Muscle of arm (tissue), 12 donors: Measurements from ENCODE around the gene STARD5. TPM values are rescaled to one million over a fixed set of nuclear protein-coding genes. Genes with fewer than 3 reads are reported as not detected.
"Not testable (repeated sequence)": the region's sequence is repeated elsewhere in the genome, so short reads cannot be mapped to it uniquely, and the experiment has no call there.

ENCODE experiments used
- DNase-seq: peaks from one replicate; pipeline ENCODE4 v3.0.0-alpha.2; 2013
- polyA plus RNA-seq, 12 donors: library from polyadenylated mRNA; unstranded; fragments of 120-200 nt; gene quantifications; one replicate each; pipeline ENCODE4 v1.2.1, GENCODE V29; 2013; ENCODE audit not compliant: insufficient read length in 12 of 12

Gene STARD5
- polyA plus RNA-seq, 12 donors = 2.0 to 15.8 (median 4.5) TPM; not detected in 1

DNA sequence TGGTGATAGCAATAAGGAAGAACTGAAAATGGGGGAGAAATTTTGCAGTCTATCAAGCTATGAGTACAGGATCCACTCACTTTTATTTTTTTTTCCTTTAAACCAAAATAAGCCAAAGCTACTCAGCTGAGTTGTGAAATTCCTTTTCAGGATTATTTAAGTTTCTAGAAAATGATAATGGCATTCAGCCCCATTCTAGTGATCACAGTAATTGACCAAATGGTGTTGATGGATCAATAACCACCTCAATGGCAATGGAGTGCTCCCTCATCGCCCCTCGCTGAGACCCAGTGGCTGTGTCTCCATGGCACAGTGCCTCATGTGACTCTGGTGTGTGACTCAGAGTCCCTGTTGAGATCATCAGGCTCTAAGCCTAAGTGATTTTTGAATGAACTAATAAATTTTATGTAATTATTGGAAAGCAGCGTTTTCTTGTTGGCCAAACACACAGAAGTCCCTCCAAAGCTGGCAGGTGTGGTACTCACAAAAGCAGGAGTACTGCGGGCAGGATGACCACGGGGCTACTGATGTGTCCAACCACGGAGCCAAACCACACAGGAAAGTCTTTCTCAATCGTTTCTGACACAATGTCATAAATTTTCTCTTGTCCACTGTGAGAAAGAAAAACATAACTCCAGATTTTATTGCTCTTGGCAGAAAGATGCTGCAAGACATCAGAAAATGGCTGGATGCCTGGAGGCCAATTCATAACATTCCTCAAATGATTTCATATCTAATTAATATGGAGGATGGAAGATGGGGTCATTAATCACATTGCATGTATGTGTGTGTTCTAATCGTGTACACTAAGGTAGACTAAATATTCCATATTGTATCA is 14.4 kb upstream of the STARD5 start:
- peak; percentile 68 for DNase-seq

DNA sequence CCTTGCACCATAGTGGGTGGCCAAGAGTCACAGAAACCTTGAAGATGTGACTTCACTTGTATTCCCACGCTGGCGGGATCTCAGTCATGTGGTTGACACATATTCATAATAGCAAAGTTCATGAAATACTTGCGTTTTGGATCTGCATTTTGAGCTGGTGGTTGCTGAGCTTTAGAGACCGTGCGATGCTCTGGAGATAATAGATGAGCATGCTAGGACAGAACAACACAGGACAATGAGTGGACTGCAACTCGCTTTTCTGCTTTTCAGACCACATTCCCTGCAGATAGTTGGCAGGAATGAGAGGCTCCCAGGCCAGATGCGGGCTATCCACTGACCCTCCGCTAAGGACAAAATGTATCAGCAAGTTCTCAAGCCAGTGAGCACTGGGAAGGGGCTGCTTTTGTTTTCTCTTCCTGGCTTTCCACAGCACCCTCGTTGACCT is 13.8 kb upstream of the STARD5 start:
- DNase-seq = peak; percentile 39

DNA sequence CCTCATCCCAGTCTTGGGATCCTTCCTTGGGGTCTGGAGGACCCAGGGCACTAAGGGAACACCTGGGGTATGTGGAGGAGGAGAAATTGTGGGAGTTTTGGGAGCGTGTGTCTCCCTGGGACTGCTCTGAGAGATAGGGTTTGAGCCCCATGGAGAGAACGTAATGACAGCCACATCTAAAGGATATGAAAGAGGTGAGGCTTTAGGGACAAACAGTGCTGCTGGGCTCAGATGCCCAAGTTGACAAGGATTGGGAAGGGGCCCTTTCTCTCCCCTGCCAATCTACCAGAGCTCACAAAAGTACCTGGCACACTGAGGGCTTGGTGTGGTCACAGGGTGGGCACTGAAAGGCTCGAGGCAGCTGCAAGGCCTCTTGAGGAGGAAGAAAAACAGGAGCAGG is 13.3 kb upstream of the STARD5 start:
- no peak for DNase-seq

DNA sequence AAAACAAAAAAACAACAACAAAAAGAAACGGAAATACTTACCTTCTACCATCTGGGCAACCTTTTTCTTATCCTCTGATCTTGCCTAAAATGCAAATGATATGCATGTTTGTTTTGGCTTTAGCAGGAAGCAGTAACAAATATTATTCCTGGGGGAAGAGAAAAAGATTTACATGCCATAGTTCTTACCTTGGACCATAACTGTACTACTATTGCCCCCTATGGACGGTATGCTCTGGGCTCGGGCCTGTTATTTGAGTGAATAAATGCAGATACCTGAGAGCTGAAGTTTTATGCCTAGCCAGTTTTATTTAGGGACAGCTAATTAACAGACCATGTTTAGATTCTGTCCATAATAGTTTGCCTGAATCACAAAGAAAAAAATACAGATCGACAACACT is 12.6 kb upstream of the STARD5 start:
- no peak for DNase-seq

DNA sequence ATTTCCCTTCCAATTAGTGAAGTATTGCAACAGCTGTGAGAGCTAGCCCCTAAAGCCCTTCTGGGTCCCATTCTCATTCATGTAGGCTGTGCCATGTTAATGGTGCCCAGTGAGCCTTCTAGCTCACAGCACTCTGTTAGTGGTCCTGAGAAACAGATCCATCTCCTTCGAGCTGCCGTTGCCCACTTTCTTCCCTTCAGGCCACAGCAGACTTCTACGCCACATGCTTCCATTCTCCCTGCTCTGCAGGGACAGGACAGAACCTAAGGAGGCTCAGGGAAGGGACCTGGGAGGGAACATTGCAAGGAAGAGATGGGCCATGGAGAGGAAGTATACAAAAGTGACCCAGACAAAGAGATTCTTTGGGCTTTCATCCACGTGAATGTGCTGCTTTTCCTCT is 11.7 kb upstream of the STARD5 start:
- DNase-seq = no peak

DNA sequence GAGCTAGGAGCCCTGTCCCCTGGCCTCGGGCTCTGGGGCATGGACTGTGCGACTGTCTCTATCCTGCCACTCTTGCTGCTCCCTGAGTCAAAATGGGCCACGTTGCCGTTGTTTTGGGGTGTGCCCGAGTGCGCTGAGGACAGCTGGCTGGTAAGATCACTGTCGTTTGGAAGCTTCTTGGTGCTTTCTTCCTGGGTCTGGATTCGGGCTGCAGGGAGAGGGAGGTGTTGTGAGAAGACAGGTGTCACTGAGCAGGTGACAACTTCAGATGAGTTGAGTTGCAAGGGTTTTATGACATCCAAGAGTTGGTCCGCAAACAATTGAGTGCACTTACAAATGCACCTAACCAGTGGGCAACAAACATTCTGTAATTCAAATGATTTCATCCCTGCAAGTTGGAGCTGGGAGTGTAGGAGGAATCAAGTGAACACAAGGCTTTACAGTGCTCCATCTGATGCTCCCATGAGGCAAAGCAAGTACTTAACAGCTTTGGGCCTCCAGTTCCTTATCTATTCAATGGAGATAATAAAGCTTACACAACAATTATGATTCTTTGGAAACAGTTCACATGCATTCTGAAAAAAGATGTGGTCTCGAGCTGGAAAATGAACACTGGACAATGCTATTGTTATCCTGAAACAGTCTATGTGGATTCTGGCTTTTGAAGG is 11.0 kb upstream of the STARD5 start:
- no peak for DNase-seq

DNA sequence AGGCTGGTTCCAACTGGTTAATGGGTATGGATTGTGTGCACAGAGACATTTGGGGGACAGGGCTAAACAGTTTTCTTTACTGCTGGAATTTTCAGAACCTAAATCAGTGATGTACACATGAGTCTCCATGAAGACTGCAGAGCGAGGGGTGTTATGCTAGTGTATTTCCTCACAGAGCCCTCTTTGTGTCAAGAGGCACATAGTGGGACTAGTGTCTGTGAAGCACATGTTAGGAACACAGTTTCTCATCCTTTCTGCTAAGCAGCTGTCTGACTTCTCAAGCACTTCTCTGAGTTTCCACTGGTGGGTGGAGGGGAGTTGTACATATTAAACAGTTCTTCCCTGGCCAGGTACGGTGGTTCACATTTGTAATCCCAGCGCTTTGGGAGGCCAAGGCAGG is 9.4 kb upstream of the STARD5 start:
- DNase-seq = no peak

DNA sequence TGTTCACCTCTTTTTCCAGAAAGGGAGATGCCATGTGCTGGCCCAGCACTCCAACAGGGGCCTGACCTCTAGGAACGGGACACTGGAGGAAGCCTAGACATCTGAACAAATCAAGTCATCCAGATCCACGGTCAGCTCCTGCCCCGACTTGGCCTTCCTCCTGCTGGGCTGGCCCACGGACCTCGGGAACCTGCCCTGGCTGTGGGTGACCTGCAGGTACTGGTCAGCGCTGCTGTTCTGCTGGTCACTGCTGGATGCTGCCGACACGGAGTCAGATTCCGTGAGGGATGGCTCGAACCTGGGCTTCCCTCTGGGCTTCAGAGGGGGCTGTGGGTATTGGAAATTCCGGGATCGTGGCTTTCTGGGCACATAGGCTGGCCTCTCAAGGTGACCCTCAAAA is 8.4 kb upstream of the STARD5 start:
- no peak for DNase-seq

DNA sequence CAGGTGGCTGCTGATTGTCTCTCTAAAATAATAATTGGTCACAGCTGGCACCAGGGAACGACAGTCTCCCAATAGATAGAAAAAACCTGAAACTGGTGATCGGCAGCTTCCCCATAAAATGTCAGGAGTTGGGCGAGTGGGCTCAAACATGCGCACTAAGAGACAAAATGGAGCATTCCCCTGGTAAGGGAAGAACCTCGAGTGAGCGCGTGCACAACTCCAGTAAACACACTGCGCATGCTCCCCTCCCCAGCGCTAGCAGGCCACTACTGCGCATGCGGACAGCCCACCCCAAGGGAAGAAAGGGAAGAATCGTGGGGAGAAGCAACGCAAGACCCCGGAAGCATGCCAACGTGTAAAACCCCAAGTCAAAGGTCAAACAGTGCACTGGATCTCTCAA is 7.7 kb upstream of the STARD5 start:
- no peak for DNase-seq

DNA sequence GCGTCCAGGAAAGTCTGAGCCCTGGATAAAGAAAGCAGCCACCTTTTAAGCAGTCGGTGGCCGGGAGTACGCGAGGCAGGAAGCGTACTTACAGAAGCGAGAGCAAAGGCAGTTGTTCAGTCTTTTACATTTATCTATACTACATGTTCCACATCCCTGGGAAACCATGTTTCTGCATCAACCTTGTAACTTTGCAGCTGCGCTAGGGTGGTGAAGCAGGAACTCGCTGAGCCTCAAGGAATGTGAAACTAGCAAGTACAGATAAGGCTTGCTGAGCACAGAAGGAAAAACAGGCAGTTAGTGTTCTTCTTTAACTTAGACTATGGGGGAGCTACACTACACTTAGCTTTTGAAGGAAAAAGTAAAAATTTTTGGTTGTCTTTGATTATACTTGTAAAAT is 7.2 kb upstream of the STARD5 start:
- not testable (repeated sequence) for DNase-seq

DNA sequence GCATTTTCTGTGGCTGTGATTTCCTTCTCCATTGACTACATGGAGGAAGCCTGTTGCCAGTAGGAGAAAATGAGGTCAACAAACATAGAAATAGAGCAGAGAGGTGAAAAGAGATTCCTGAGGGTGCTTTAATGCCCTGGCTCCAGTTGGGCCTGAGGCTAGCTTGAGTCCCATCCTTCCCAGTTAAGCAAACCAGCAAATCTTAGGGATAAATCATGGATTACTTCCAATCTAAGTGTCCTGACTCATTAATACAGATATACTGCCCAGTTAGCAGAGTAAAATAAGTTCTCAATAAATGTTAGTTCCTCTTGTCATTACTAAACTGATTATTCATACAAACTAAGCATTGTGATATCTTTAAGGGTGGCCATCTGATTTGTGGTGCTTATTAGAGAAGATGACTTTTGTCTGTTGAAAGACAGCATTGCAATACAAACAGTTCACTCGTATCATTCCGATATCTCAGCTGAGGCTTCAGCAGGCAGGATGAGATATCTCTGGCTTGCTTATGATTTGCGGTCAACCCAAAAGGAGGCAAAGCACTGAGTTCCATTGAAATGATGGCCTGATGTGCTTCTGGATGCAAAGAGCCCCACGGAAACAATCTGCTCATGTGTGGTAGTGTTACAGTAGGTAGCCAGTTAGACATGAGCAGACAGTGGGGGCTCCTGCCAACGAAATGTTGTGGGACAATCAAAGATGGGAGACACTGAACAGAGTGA is 6.6 kb upstream of the STARD5 start:
- no peak for DNase-seq

DNA sequence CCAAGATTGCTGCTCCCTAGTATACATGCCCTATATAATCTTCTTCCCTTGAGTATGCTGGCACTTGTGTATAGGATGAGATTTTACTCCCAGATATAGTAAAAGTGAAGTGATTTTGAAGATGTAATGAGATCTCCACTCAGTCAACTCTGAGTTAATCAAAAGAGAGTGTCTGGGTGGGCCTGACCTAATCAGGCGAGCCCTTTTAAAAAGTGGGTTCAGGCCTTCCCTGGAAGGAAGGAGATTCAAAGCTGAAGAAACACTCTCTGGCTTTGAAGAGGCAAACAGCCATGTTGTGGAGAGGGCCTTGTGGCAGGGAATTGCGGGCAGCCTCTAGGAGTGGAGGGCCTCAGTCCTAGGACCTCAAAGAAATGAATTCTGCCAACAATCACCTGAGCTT is 5.5 kb upstream of the STARD5 start:
- DNase-seq = no peak

DNA sequence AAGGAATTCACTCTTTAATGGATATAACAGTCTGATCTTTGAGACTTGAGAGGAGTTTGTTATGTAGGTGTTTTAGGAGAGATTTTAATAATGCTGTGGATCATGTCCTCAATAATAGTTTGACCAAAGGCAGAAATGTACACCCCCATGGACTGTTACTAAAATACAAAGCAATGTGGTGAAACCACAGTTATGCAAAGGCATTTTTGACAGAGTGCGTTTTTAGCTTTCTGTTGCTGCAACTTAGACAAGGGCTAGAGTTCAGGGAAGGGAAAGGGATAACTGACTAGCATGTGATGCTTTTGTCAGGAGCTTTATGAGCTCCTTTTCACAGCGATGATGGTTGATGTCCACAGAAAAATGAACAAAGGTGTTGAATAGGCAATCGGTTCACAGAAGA is 3.6 kb upstream of the STARD5 start:
- no peak for DNase-seq

DNA sequence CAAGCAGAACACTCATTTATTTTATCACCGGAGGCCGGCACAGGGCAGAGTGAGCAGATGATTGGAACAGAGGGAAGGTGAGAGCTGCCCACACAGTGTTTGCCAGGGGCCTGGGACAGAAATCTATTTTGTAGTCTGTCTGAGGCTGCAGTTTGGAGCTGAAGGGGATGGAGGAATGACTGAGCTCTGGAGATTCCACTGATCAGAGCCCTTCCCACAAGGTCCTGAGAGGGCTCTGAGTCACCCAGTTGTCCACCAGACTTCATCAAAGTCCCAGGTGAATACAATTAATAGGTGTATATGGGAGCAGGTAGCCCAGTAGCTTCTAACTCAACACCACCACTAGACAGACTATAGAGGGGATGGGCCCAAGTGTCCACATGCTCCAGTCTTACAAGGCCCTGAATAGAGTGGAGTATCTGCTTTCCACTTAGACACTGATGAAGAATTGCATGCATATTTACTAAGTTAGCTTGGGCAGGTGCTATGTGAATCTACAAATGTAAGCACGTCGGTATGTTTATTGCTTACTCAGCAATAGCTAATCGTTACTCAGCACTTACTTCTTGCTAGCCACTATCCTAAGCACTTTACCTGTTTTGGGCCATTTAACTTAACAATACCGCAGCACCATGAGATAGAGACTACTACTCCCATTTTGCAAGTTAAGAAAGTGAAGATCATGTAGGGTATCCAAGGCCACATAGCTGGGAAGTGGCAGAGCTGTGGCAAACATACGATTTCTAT is 2.7 kb upstream of the STARD5 start:
- no peak for DNase-seq

DNA sequence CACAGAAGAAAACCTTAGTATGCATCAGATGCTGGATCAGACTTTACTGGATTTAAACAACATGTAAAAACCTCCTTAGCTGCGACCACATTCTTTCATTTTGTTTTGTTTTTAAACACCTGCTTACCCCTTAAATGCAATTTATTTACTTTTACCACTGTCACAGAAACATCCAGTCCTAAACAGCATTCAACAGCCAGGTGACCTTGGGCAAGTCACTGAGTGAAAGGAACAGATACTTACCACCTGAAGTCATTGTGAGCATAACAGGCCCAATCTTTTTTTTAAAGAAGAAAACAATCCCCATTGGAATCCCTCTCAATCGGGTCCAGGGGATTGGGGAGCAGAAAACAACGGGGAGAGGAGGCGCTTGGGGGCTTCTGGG is 390 bp downstream of the STARD5 start:
- no peak for DNase-seq

DNA sequence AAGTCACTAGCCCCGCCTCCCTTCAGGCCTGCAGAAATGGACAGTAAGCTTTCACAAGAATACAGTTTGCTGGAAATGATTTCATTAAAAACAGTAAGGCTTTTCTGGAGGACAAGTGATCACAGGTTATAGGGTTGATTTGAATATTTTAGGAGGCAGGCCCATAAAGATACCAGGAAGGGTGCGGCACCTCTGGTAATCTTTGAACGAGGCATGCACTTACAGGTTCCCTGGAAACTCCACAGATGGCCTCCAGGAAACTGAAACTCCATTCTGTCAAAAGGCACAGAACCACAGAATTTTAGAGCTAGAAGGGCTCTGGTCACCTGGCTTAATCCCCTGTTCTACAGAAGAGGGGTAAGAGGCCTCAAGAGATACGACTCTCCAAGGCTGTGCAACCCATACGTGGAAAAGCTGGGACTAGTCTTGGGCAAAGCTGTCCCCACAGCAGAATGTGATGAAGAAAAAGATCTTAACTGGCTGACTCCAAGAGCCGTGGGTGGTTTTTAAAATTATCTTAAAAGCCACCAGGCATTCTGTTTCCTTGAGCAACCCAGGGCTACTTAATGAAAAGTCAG is 1.2 kb downstream of the STARD5 start:
- no peak for DNase-seq

DNA sequence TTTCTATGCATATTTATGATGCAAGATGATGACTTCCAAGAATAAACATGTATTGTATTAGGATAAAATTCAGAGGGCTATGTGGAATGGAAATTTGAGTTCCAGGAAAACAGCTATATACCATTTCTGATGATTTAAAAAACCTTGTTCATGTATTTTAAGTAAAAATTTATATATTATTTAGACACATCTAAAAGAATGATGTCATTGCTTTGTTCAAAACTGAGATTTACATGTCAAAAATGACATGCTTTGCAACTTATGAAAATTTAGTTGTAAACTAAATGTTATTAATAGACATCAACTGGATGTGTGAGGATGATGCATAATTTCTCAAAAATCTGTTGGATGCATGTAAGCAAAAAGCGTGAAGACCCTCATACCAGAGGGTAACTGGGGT is 2.3 kb downstream of the STARD5 start:
- no peak for DNase-seq

DNA sequence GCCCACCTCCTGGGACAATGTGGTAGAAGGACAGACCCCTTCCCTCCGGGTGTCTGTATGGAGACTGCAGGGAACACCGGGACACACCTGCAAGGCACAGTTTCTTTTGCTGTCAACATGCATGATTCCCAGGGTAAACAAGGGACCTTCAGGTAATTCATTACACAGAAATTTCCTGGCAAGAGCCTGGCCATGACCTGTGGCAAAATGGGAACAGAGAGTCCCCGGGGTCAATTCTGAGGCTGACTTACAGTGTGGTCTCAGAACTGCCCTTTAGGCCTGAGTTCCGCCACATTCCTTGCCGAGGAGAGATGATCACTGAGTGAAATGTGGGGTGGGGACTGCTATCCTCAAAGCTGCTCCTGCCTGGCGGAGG is 6.3 kb downstream of the STARD5 start:
- no peak for DNase-seq

DNA sequence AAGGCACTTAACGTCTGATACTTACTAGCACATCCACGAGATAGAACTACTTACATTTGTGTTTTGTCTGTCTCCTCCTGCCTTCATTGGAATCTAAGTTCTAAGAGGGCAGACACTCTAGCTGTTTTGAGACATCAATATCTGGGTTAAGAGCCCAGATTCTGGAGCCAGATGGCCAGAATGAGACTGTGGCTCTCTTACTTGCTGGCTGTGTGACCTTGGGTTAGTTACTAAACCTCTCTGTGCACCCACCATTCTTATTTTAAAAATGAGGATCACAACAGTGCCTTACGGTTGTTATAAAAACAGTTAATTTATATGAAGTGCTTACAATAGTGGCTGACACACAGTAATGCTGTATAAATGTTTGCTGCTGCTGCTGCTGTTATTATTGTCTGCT is 7.7 kb downstream of the STARD5 start:
- no peak for DNase-seq

DNA sequence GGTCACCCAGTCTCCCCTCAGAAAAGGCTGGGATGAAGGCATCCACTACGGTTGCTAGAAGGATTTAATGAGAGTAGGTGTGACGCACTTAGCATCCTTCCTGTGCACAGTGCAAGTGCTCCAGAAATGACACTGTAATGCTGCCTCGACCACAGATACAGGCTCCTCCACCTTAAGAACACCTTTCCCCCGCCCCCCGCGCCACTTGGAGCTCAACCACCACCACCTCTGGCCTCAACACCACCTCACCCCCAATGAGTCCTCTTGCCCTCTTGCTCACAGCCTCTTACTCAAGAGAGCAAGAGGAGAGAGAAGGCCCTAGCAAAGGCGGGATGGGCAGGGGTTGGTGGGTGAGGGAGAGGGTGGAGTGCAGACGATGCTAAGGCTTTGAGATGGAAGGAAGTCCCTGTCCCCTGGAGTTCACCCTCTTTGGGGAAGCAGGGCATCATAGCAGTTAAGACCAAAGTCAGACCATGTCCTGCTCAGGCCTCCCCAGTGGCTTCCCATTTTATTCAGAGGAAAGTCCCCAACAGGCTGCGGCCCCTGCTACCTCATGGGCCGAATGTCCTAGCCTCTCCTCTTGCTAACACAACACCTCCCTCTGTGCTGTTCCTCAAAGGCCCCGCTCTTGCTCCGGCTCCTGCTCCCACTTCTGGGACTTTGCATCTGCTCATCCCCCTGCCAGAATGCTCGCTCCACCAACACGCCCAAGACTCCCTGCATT is 8.3 kb downstream of the STARD5 start:
- no peak for DNase-seq

DNA sequence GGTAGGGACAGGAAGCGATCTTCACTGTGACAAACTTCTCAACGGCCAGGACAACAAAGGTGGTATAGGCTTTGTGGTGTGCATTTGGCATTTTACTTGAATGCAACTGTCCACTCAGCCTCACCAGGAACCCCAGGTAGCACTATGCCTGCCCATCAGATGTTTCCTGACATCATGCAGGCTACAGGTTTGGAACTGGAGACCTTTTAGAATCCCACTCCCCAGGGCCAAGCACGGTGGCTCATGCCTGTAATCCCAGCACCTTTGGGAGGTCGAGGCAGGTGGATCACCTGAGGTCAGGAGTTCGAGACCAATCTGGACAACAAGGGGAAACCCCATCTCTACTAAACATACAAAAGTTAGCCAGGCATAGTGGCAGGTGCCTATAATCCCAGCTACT is 9.6 kb downstream of the STARD5 start:
- no peak for DNase-seq
